Nephron progenitor cell (in vitro differentiated cells): ENCODE results near the gene BAHCC1.

Source experiments
- DNase-seq: peaks from one replicate; pipeline ENCODE4 v3.0.0; 2021
- H3K27ac Mint-ChIP-seq: 2 replicates; pipeline ENCODE4 v1.8.0; 2021; ENCODE audit warnings: mild to moderate bottlenecking, moderate library complexity, mixed read lengths
- H3K27me3 Mint-ChIP-seq: 2 replicates; pipeline ENCODE4 v1.8.0; 2021; ENCODE audit warnings: mild to moderate bottlenecking, low read depth, mixed read lengths; ENCODE audit not compliant: poor library complexity
- H3K36me3 Mint-ChIP-seq: 2 replicates; pipeline ENCODE4 v1.8.0; 2021; ENCODE audit warnings: low read depth, mixed read lengths
- H3K4me1 Mint-ChIP-seq: 2 replicates; pipeline ENCODE4 v1.8.0; 2021; ENCODE audit warnings: mixed read lengths
- H3K4me3 Mint-ChIP-seq: 2 replicates; pipeline ENCODE4 v1.8.0; 2021; ENCODE audit warnings: mild to moderate bottlenecking, moderate library complexity, mixed read lengths
- H3K9me3 Mint-ChIP-seq: 2 replicates; pipeline ENCODE4 v1.8.0; 2021; ENCODE audit warnings: mild to moderate bottlenecking, moderate library complexity, mixed read lengths
- TF ChIP-seq, protein P1 (sequence below): fragments of 200-600 bp; sonication (generic); IDR thresholded peaks from 2 replicates; pipeline ENCODE4 v1.5.0; 2021; ENCODE audit warnings: antibody characterized with exemption

BAHCC1 gene

DNA sequence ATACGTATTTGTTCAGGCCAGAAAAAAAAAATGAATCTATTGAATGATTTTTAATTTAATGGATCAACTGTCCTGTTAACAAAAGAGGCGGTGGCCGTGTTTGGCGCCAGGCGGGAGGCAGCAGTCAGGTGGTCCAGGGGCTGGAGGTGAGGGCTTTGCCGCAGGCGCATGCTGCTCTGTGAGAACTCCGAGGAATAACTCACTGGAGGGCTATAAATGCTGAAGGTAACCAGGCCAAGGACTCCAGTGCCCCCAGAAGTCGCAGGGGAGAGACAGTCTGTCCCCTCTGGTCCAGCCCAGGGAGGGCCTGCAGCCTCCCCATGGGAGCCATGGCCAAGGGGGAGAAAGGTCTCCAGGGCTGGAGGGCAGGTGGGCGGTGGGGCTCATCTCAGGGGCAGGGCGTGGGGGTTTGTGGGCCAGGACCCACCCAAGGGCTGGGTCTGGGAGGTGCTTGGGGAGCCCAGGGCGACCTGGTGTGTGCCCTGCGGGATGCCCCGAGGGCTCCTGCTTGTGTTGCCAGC, 7.1 kb upstream of the BAHCC1 start:
- Mint-ChIP-seq H3K4me3 (peak overlapping the region; percentile 74), H3K36me3 (peaks cover 5% of the 10 kb centered on the region), H3K27me3 (peaks cover 5% of the 10 kb centered on the region), H3K27ac (peak overlapping the region; percentile 99), H3K9me3 (no peaks in the 10 kb centered on the region), H3K4me1 (peaks cover 69% of the 10 kb centered on the region)
- TF ChIP-seq, protein P1, sequence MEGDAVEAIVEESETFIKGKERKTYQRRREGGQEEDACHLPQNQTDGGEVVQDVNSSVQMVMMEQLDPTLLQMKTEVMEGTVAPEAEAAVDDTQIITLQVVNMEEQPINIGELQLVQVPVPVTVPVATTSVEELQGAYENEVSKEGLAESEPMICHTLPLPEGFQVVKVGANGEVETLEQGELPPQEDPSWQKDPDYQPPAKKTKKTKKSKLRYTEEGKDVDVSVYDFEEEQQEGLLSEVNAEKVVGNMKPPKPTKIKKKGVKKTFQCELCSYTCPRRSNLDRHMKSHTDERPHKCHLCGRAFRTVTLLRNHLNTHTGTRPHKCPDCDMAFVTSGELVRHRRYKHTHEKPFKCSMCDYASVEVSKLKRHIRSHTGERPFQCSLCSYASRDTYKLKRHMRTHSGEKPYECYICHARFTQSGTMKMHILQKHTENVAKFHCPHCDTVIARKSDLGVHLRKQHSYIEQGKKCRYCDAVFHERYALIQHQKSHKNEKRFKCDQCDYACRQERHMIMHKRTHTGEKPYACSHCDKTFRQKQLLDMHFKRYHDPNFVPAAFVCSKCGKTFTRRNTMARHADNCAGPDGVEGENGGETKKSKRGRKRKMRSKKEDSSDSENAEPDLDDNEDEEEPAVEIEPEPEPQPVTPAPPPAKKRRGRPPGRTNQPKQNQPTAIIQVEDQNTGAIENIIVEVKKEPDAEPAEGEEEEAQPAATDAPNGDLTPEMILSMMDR, result no peak
- DNase-seq, result no peak

DNA sequence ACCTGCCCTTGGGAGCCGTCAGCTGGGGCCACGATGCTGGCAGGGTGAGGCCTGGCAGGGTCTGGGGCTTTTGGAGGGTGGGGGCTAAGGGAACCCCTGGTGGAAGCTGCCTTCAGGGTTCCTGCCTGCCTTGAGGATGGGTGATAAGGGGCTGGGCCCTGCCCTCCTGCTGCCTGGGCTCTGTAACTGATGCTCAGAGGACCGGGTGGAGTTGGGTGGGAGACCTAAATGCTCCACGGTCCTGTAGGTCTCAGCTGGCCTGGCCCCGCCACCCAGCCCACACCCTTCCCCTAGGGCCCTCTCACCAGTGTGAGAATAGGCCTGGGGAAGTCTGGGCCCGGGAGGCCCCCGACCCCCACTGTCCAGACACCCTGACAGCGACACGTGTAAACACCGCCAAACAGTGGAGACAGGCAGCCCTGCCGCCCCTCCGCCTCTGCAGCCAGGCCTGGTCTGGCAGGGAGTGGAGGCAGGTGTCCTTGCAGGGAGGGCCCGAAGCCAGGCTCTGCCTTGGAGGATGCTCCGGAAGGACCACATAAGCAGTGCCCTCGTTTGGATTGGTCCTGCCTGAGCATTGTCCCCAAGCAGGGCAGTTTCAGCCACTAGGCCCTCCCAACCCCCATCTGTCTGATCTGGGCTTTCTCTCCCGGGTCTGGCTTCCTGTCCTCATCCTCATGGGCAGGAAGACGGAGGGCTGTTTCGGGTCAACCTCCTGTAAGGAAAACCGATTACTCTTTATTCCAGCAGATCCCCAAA, 6.5 kb upstream of the BAHCC1 start:
- Mint-ChIP-seq H3K27me3 (peaks cover 5% of the 10 kb centered on the region), H3K4me3 (peak overlapping the region; percentile 67), H3K27ac (peak overlapping the region; percentile 98), H3K9me3 (no peaks in the 10 kb centered on the region), H3K36me3 (peaks cover 5% of the 10 kb centered on the region), H3K4me1 (peaks cover 69% of the 10 kb centered on the region)
- TF ChIP-seq, protein P1, result no peak
- DNase-seq, result no peak

DNA sequence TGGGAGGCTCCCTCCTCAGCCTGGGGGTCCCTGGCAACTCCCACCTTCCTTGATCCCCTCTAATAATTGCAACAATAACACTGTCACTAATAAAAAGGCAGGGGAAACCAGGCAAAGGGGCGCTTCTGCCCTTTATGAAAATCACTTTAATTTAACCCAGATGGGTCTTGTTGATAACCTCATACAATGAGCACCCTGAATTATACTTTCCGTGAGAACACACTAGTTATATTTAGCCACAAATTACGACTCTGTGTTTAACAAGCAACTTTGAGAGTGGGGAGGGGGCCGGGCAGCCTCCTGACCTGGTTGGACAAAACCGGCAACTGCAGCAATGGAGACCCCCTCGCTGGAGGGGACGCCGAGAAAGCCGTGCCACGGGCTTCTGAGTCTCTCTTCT, 5.7 kb upstream of the BAHCC1 start:
- H3K4me1 Mint-ChIP-seq, result peaks cover 75% of the 10 kb centered on the region

DNA sequence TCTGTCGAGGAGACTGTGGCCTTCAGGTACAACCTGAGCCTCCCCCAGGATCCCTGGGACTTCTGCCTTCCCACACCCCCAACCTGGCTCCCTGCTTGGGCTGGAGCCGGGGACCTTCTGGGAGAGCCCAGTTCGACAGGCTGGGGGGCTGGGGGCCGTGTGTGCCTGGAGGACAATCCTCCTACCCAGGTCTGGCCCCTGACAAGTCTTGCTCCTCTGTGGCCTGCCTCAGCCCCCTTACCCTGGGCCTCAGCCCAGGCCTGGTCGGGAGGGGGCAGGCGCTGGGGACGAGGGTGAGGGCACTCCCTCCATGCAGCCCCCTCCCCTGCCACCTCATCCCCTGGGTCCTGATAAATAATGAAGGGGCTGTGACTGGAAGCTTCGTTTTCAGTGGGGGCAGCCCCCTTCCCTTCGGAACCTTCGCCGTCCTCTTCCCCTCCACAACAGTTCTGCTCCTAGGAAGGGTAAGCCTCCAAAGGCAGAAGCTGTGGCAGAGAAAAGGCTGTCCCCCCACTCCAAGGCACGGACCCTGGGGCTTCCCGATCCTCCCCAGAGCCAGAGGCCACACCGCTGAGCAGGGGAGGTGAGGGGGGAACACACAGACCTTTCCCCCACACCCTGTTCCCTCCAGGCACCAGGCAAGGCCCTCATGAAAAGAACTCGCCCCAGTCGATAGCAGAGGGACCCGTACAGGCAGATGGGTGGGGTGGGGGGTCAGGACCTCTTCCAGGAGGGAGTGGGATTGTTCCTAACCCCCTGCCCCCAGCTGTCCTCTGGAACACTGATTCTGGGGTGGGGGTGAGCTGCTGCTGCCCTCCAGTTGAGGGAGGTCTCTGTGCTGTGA, 5.0 kb upstream of the BAHCC1 start:
- no peaks in the 10 kb centered on the region for H3K36me3 Mint-ChIP-seq
- TF ChIP-seq, protein P1, result no peak
- DNase-seq, result no peak
- peak overlapping the region; percentile 98 for H3K27ac Mint-ChIP-seq
- peaks cover 5% of the 10 kb centered on the region for H3K27me3 Mint-ChIP-seq
- no peaks in the 10 kb centered on the region for H3K9me3 Mint-ChIP-seq
- H3K4me1 Mint-ChIP-seq, result peaks cover 68% of the 10 kb centered on the region
- peak overlapping the region; percentile 90 for H3K4me3 Mint-ChIP-seq

More for the DNA sequence above, 5.7 kb upstream of the BAHCC1 start:
- H3K9me3 Mint-ChIP-seq, result no peaks in the 10 kb centered on the region
- H3K36me3 Mint-ChIP-seq, result peaks cover 5% of the 10 kb centered on the region
- H3K27me3 Mint-ChIP-seq, result peaks cover 5% of the 10 kb centered on the region
- TF ChIP-seq, protein P1, result no peak
- DNase-seq, result no peak
- peak overlapping the region; percentile 73 for H3K4me3 Mint-ChIP-seq
- H3K27ac Mint-ChIP-seq, result peak overlapping the region; percentile 98

DNA sequence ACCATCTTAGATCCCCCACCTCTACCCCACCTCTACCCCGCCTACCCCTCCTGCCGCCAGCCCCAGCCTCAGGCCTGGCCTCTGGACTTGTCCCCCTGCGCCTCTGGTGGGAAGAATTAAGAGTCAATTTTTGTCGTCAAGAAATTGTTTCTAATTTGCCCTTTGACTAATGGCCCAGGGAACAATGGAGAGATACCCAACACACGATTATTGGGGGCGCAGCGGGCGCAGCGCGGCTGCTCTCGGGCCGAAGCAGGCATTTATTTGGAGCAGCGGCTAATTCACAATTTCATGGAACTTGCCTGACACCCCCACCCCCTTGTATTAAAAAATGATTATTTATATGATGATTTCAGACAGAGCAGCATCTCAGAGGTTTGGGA, 4.4 kb upstream of the BAHCC1 start:
- no peak overlapping the region for H3K27ac Mint-ChIP-seq
- H3K4me3 Mint-ChIP-seq, result peak overlapping the region; percentile 90
- no peaks in the 10 kb centered on the region for H3K9me3 Mint-ChIP-seq
- peaks cover 62% of the 10 kb centered on the region for H3K4me1 Mint-ChIP-seq
- H3K27me3 Mint-ChIP-seq, result peaks cover 5% of the 10 kb centered on the region
- H3K36me3 Mint-ChIP-seq, result no peaks in the 10 kb centered on the region
- DNase-seq, result no peak
- TF ChIP-seq, protein P1, result no peak
